Mesenchymal stem cell (in vitro differentiated cells and primary cell): ENCODE measurements around the gene CFAP74.
A peak's percentile ranks its signal among the peaks of the same experiment; 100 is the strongest.

Source experiments
- DNase-seq: peaks from one replicate; pipeline ENCODE4 v3.0.0-alpha.2; 2013
- H2AFZ ChIP-seq: one replicate; pipeline ENCODE4 v1.6.1; 2013; ENCODE audit warnings: low read depth, mild to moderate bottlenecking, control low read depth, inconsistent platforms, low read length, moderate library complexity
- H2AK5ac ChIP-seq: 2 replicates; pipeline ENCODE4 v1.6.1; 2013; ENCODE audit warnings: low read length, moderate library complexity, mild to moderate bottlenecking, inconsistent platforms; ENCODE audit not compliant: severe bottlenecking
- H2BK120ac ChIP-seq: one replicate; pipeline ENCODE4 v1.6.1; 2013; ENCODE audit warnings: low read depth, mild to moderate bottlenecking, inconsistent platforms, low read length, moderate library complexity
- H2BK12ac ChIP-seq, 2 experiments: one replicate each; pipeline ENCODE4 v1.6.1; 2013; ENCODE audit warnings: inconsistent platforms in 2 of 2, low read length in 2 of 2, mild to moderate bottlenecking in 2 of 2, moderate library complexity in 2 of 2, control low read depth in 1 of 2
- H2BK15ac ChIP-seq: one replicate; pipeline ENCODE4 v1.6.1; 2013; ENCODE audit warnings: mild to moderate bottlenecking, low read depth, inconsistent platforms; ENCODE audit not compliant: poor library complexity, severe bottlenecking
- H2BK5ac ChIP-seq: 2 replicates; pipeline ENCODE4 v1.6.1; 2013; ENCODE audit warnings: low read depth, mild to moderate bottlenecking, low read length, control low read depth, inconsistent platforms; ENCODE audit not compliant: poor library complexity, severe bottlenecking
- H3K14ac ChIP-seq, 2 experiments: one replicate each; pipeline ENCODE4 v1.6.1; 2013; ENCODE audit warnings: inconsistent platforms in 2 of 2, low read length in 2 of 2, control low read depth in 1 of 2, mild to moderate bottlenecking in 1 of 2, moderate library complexity in 1 of 2
- H3K18ac ChIP-seq, 2 experiments: one replicate each; pipeline ENCODE4 v1.6.1; 2013; ENCODE audit warnings: inconsistent platforms in 2 of 2, low read length in 2 of 2, control low read depth in 1 of 2, low read depth in 1 of 2, mild to moderate bottlenecking in 1 of 2
- H3K23ac ChIP-seq, 2 experiments: one replicate each; pipeline ENCODE4 v1.6.1; 2013; ENCODE audit warnings: inconsistent platforms in 2 of 2, low read length in 2 of 2, mild to moderate bottlenecking in 2 of 2, moderate library complexity in 2 of 2, control low read depth in 1 of 2
- H3K27ac ChIP-seq: 2 replicates; pipeline ENCODE4 v1.5.1; 2013; ENCODE audit warnings: mild to moderate bottlenecking, moderate library complexity, low read length, control low read depth, inconsistent platforms; ENCODE audit not compliant: poor library complexity, severe bottlenecking
- H3K27me3 ChIP-seq, 2 experiments: 2 replicates each; pipeline versions ENCODE4 v1.6.1 to v1.7.0; 2013; ENCODE audit warnings: low read length in 2 of 2, mild to moderate bottlenecking in 2 of 2, moderate library complexity in 2 of 2, control low read depth in 1 of 2, inconsistent platforms in 1 of 2; ENCODE audit not compliant: control insufficient read depth in 1 of 2, insufficient read depth in 1 of 2
- H3K36me3 ChIP-seq, 2 experiments: 2 replicates each; pipeline versions ENCODE4 v1.6.1 to v1.7.0; 2013; ENCODE audit warnings: low read length in 2 of 2, control low read depth in 1 of 2, inconsistent platforms in 1 of 2, low read depth in 1 of 2, mild to moderate bottlenecking in 1 of 2; ENCODE audit not compliant: insufficient read depth in 2 of 2, control insufficient read depth in 1 of 2
- H3K4ac ChIP-seq, 2 experiments: one replicate each; pipeline ENCODE4 v1.6.1; 2013; ENCODE audit warnings: inconsistent platforms in 2 of 2, low read length in 2 of 2, mild to moderate bottlenecking in 2 of 2, moderate library complexity in 2 of 2, control low read depth in 1 of 2, low read depth in 1 of 2
- H3K4me1 ChIP-seq: 2 replicates; pipeline ENCODE4 v1.6.1; 2013; ENCODE audit warnings: low read depth, low read length, control low read depth; ENCODE audit not compliant: control insufficient read depth, insufficient read depth
- H3K4me2 ChIP-seq: 2 replicates; pipeline ENCODE4 v1.6.1; 2013; ENCODE audit warnings: low read length, mild to moderate bottlenecking, inconsistent platforms; ENCODE audit not compliant: poor library complexity, severe bottlenecking
- H3K4me3 ChIP-seq, 2 experiments: 2 replicates each; pipeline versions ENCODE4 v1.5.1 to v1.7.0; 2013; ENCODE audit warnings: low read length in 2 of 2, mild to moderate bottlenecking in 2 of 2, control low read depth in 1 of 2, low read depth in 1 of 2; ENCODE audit not compliant: insufficient read depth in 1 of 2
- H3K79me1 ChIP-seq: replicated peaks from 2 replicates; pipeline ENCODE4 v1.6.1; 2013; ENCODE audit warnings: mild to moderate bottlenecking, control low read depth, low read length, inconsistent platforms; ENCODE audit not compliant: poor library complexity, severe bottlenecking
- H3K9ac ChIP-seq: 2 replicates; pipeline ENCODE4 v1.7.0; 2013; ENCODE audit warnings: mild to moderate bottlenecking, low read length, moderate library complexity
- H3K9me3 ChIP-seq: 2 replicates; pipeline ENCODE4 v1.7.0; 2013; ENCODE audit warnings: mild to moderate bottlenecking, low read length; ENCODE audit not compliant: control insufficient read depth
- H4K8ac ChIP-seq: one replicate; pipeline ENCODE4 v1.6.1; 2013; ENCODE audit warnings: inconsistent platforms, mild to moderate bottlenecking, low read length, moderate library complexity
- H4K91ac ChIP-seq: one replicate; pipeline ENCODE4 v1.6.1; 2013; ENCODE audit warnings: mild to moderate bottlenecking, low read length, inconsistent platforms
- WGBS: methylation state at CpG from one replicate; pipeline ENCODE4 v1.1.7; 2013; ENCODE audit warnings: mixed read lengths; 5-methylcytosine and 5-hydroxymethylcytosine counted together

The CFAP74 gene

DNA sequence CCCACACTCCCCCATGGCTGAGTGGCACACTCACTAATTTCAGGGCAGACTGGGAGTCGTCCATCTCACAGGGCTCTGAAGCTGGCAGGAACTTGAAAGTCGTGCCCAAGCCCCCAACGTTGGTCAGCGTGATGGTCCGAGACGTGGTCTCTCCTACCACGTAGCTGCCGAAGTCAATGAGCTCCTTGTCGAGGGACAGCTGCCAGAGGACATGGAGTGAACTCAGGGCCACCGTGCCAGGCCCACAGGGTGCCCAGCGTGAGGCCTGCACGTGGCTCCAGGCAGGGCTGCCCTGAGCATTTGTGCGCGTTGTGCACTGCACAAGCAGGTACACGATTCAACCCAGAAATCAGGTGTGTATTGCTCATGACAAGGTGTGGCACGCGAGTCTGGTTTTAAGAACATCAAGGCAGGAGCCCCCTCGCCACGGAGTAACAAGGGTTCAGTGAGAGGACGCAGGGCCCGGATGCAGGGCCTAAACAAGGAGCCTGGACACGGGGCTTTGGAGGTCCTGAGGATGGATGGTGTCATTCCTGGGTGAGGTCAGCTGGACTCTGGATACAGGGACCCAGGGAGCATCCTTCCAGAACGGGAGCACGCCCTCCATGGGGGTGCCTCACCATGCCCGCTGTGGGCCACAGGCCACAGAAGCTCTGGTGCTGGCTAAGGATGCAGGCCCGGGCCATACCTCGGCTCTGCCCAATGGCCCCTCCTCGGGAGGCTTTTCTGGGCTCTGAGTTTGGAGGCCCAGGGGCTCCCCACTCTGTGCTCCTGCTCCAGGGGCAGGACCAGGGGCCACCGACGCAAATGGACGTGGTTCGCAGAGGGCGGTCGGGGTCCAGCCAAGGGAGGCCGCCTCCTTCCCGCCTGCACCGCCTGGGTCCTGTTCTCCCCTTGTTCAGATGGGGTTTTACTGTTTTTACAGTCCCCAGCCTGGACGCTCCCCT, 46.7 kb downstream of the CFAP74 start:
- Histone ChIP-seq H2BK15ac (no peak overlapping the region), H2BK12ac (no peak overlapping the region), H2BK120ac (no peak overlapping the region), H3K4ac (no peak overlapping the region), H3K4me2 (no peak overlapping the region), H2AK5ac (no peak overlapping the region), H2AFZ (no peak overlapping the region), H3K9ac (no peak overlapping the region), H3K9me3 (no peaks in the 10 kb centered on the region), H3K36me3 (no peaks in the 10 kb centered on the region), H3K4me1 (peaks cover 11% of the 10 kb centered on the region), H4K8ac (no peak overlapping the region), H3K18ac (no peak overlapping the region), H3K79me1 (no peaks in the 10 kb centered on the region), H3K23ac (no peak overlapping the region), H3K4me3 (no peak overlapping the region), H4K91ac (no peak overlapping the region), H2BK5ac (no peak overlapping the region), H3K27ac (no peak overlapping the region), H3K27me3 (peaks cover 26 to 57% of the 10 kb centered on the region in 2 experiments), H3K14ac (no peak overlapping the region)
- 91% methylated on average over 38 of the region's 38 CpGs for WGBS
- DNase-seq: no peak

DNA sequence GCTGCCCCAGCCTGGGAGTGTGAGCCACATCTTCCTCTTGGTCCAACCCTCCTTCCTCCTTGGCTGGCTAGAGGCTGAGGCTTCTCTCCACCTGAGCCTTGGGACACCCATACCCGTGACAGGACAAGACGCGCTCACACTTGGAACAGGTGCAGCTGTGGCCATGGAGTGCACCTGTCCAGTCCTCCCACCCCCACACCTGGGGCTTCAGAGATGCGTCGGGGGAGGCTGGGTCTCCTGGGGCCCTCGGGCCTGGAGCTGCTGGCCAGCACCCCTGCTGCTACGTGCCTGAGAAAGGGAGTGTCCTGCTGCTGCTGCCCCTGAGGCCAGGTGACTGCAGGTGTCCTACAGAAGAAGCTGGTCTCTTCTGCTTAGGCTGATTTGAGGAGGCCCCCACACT, 47.5 kb downstream of the CFAP74 start:
- H4K91ac ChIP-seq: no peak overlapping the region
- H2BK5ac ChIP-seq: no peak overlapping the region
- H3K4me2 ChIP-seq: no peak overlapping the region
- no peak overlapping the region for H3K27ac ChIP-seq
- WGBS: 81% methylated on average over 7 of the region's 7 CpGs
- no peak overlapping the region for H2BK120ac ChIP-seq
- H2AK5ac ChIP-seq: no peak overlapping the region
- no peaks in the 10 kb centered on the region for H3K9me3 ChIP-seq
- H3K4ac ChIP-seq: no peak overlapping the region
- peaks cover 21 to 57% of the 10 kb centered on the region in 2 experiments for H3K27me3 ChIP-seq
- no peak overlapping the region for H3K18ac ChIP-seq
- no peak overlapping the region for H4K8ac ChIP-seq
- H2AFZ ChIP-seq: no peak overlapping the region
- no peak overlapping the region for H3K14ac ChIP-seq
- H3K36me3 ChIP-seq: no peaks in the 10 kb centered on the region
- H3K23ac ChIP-seq: no peak overlapping the region
- no peak for DNase-seq
- H3K9ac ChIP-seq: no peak overlapping the region
- no peak overlapping the region for H2BK12ac ChIP-seq
- H3K4me1 ChIP-seq: peaks cover 11% of the 10 kb centered on the region
- H2BK15ac ChIP-seq: no peak overlapping the region
- no peaks in the 10 kb centered on the region for H3K79me1 ChIP-seq
- no peak overlapping the region for H3K4me3 ChIP-seq

GRCh38 chr1:1955621-1956094, 47.9 kb downstream of the CFAP74 start:
- H2BK12ac ChIP-seq: no peak overlapping the region
- no peak overlapping the region for H3K4ac ChIP-seq
- no peak overlapping the region for H3K18ac ChIP-seq
- H3K27me3 ChIP-seq: peaks cover 17 to 56% of the 10 kb centered on the region in 2 experiments
- DNase-seq: no peak
- no peak overlapping the region for H3K27ac ChIP-seq
- H2BK5ac ChIP-seq: no peak overlapping the region
- no peaks in the 10 kb centered on the region for H3K36me3 ChIP-seq
- H3K14ac ChIP-seq: no peak overlapping the region
- H3K9ac ChIP-seq: no peak overlapping the region
- H3K4me1 ChIP-seq: peaks cover 11% of the 10 kb centered on the region
- no peaks in the 10 kb centered on the region for H3K9me3 ChIP-seq
- no peak overlapping the region for H2AK5ac ChIP-seq
- H4K8ac ChIP-seq: no peak overlapping the region
- no peak overlapping the region for H3K23ac ChIP-seq
- WGBS: 77% methylated on average over 14 of the region's 14 CpGs
- H2BK15ac ChIP-seq: no peak overlapping the region
- no peak overlapping the region for H3K4me2 ChIP-seq
- H3K4me3 ChIP-seq: no peak overlapping the region
- no peaks in the 10 kb centered on the region for H3K79me1 ChIP-seq
- H4K91ac ChIP-seq: no peak overlapping the region
- H2BK120ac ChIP-seq: no peak overlapping the region
- H2AFZ ChIP-seq: no peak overlapping the region

DNA sequence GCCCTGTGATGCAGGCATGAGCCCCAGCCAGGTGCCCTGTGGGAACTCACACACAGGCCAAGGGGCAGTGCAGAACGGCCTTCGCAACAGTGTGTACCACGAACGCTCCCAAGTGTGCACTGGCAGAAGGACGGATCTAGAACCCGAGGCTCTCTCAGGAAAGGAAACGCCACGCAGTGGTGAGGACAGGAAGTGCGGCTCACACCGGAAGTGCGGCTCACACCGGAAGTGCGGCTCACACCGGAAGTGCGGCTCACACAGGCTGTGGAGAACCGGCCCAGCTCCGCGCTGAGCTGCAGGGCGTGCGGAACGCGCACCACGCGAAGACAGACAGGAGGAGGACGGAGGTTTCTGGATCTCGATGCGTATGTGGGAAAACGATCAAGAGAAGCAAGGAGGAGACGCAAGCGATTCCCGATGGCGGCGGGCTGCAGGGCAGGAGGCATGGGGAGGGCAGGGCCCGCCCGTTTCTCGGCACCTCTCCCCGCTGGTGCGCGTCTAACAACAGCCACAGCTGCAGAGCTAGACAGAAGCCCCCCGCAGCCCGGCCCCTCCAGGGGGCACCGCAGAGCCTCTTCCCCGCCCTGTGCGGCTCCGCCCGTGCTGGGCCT, 48.6 kb downstream of the CFAP74 start:
- Histone ChIP-seq H2BK15ac (no peak overlapping the region), H2AFZ (no peak overlapping the region), H3K79me1 (no peaks in the 10 kb centered on the region), H4K8ac (no peak overlapping the region), H2BK120ac (no peak overlapping the region), H2AK5ac (no peak overlapping the region), H3K23ac (peak overlapping the region in 1 of 2 experiments; percentile 53), H3K18ac (no peak overlapping the region), H3K4me2 (no peak overlapping the region), H2BK12ac (no peak overlapping the region), H3K4ac (no peak overlapping the region), H2BK5ac (no peak overlapping the region), H3K27me3 (peaks cover 12 to 55% of the 10 kb centered on the region in 2 experiments), H3K27ac (no peak overlapping the region), H3K36me3 (no peaks in the 10 kb centered on the region), H3K14ac (no peak overlapping the region), H3K4me3 (no peak overlapping the region), H3K9ac (no peak overlapping the region), H4K91ac (no peak overlapping the region), H3K9me3 (no peaks in the 10 kb centered on the region), H3K4me1 (peaks cover 4% of the 10 kb centered on the region)
- no peak for DNase-seq
- WGBS: 95% methylated on average over 46 of the region's 46 CpGs
